Pericardium fibroblast (primary cell): ENCODE data around the gene BBIP1. TPM values are rescaled to one million over a fixed set of nuclear protein-coding genes. Genes with fewer than 3 reads are reported as not detected.

Experiments used
- total RNA-seq: library from RNA; depleted of rRNA; stranded (reverse); fragments of >200 nt; gene quantifications from 2 replicates; pipeline ENCODE4 v1.2.3, GENCODE V29; 2015

BBIP1 gene, protein sequence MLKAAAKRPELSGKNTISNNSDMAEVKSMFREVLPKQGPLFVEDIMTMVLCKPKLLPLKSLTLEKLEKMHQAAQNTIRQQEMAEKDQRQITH
- 16.6 and 21.9 TPM in 2 replicates for total RNA-seq

DNA sequence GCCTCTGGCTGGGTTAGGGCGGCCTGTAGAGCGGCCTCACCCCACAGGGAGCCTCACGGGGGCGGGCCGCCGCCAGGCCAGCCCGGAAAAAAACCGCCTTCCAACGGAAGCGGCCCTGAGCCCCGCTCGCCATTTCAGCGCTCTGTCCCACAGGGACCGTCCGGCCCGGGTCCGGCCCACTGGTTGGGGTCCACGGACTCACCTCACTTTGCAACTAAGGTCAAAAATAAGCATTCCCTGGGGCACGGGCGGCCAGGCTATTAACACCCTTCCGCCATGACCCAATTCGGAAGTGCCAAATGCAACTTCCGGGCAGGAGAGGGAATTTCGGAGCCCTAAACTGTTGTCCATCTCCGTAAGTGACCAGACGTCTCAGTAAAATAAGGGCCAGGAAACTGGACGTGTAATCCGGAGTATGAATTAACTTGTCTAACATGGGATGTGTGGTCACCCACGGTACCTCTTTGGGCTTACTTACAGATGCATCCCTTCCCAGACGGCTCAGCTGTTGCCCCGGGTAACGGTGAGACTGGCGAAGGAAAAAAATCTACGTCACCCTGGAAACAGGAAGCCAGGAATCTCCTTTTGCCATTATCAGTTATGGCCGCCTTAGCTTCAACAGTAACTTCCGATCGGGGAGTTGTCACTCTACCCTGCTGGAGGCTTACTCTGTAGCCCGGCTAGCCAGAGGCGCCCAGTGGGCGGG lies at the start of gene BBIP1:
Gene BBIP1 (minus strand): TSS at position 538 of the 706 bp plus-strand sequence. CDS start 1,023 bp downstream, outside the sequence.

DNA sequence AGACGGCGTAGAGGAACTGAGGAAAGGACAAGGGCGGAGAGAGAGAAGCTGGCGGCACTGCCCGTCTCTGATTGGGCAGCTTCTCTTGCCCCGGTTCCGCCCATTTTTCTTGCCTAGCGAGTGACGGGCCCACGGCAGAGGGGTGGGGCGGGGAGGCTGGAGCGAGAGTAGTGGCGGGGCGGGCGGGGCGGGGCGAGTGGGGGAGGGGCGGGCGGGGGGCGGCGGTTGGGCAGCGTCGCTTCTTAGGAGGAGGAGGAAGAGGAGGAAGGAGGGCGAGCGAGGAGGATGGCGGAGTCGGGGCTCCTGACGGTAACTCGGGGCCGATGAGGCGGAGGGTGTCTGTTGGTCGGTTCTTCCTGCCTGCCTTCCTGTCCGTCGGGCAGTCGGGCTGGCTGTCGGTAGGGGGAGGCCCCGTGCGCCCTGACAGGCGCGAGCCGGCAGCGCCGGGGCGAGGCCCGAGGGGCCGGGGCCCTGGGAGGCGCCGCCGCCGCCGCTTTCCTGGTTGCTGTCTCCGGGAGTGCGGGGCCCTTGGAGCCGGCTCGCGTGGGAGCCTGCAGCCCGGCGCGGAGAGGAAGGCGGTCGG lies 460 bp upstream of the BBIP1 start, which contains the start of gene SHOC2:
Gene SHOC2 (plus strand): TSS at position 256 of the 583 bp plus-strand sequence. CDS start 44,755 bp downstream, outside the sequence.

DNA sequence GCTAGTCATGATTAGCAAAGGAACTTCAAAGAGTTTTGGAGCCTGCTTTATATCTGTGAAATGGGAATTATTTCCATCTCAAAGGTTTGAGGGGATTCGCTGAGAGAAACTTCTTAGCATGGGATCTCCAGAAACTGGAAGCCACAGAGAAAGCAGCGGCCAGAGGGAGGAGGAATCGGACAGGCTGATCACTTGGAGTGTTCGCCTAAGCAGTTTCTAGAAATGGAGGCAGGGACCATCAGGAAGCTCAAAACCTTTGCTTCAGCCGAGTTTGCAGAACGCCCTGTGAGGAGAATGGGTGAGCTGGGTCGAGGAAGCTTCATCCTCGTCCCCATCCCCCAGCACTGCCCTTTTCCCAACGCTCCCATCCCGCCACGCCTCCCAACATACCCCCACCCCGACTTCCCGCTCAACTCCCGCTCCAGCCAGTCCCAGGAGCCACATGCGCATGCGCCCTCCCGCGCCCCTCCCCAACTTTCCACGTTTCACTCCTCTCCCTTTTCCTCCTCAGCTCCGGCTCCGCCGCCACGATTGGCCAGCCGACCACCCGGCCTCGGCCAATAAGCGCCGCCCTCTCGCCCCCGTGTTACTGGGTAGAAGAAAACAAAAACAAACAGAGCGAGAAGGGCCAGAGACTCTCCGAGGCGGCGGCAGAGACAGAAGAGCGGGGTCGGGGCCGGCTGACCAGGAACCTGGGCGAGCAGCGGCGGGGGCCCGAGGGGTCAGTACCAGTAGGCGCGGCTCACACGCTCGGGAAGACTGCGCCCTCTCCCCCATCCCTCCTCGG lies 47.5 kb downstream of the BBIP1 start, which contains the start of gene PDCD4:
Gene PDCD4 (plus strand): TSS at position 631 of the 787 bp plus-strand sequence. CDS start 4,100 bp downstream, outside the sequence.

Other genes starting within 250 kb of the BBIP1 start
- 19.6 and 85.8 TPM in 2 replicates for gene PDCD4, start 47.3 kb downstream of the BBIP1 start, total RNA-seq
- 21.8 and 26.0 TPM in 2 replicates for gene SHOC2, start 424 bp upstream of the BBIP1 start, total RNA-seq
- gene ADRA2A, start 157.8 kb upstream of the BBIP1 start, total RNA-seq: under 0.01 and 3.7 TPM in 2 replicates